ENCODE measurements around the gene SLC25A46.
"Not testable (repeated sequence)": the region's sequence is repeated elsewhere in the genome, so short reads cannot be mapped to it uniquely, and the experiment has no call there.

The SLC25A46 gene

GRCh38 chr5:110726249-110727024 lies 12.4 kb upstream of the SLC25A46 start, which contains the start of gene TMEM232:
Gene TMEM232 (minus strand): TSS chr5:110726671. CDS start chr5:110667352, 59,319 bp downstream.
- peaks cover 2% of the 10 kb centered on the region; the same call in 1 of the 2 replicates for H3K9me3 ChIP-seq (ENCODE audit: control insufficient read depth, insufficient read depth, low read depth, low read length)
- no peak within 1 kb of the TSS for H3K27ac ChIP-seq (ENCODE audit: low read depth, low read length)
- H3K36me3 ChIP-seq (ENCODE audit: control insufficient read depth, insufficient read depth, low read length) = no peaks in the 10 kb centered on the region
- H3K27me3 ChIP-seq (ENCODE audit: control insufficient read depth, insufficient read depth, low read length) = no peaks in the 10 kb centered on the region
- no peaks in the 10 kb centered on the region for H3K4me1 ChIP-seq (ENCODE audit: control insufficient read depth, insufficient read depth, low read length)
- peak within 1 kb of the TSS; percentile 64 for H3K4me3 ChIP-seq (ENCODE audit: low read depth, low read length)
- no peak within 1 kb of the TSS for H3K9ac ChIP-seq (ENCODE audit: low read length)

- H3K27ac ChIP-seq (ENCODE audit: low read depth, low read length) = no peak overlapping the region
- H3K4me3 ChIP-seq (ENCODE audit: low read depth, low read length) = peak overlapping the region; percentile 64
- no peak overlapping the region for H3K9ac ChIP-seq (ENCODE audit: low read length)
- no peaks in the 10 kb centered on the region for H3K36me3 ChIP-seq (ENCODE audit: control insufficient read depth, insufficient read depth, low read length)
- peaks cover 3% of the 10 kb centered on the region; the same call in 1 of the 2 replicates for H3K9me3 ChIP-seq (ENCODE audit: control insufficient read depth, insufficient read depth, low read depth, low read length)
- H3K27me3 ChIP-seq (ENCODE audit: control insufficient read depth, insufficient read depth, low read length) = no peaks in the 10 kb centered on the region
- no peaks in the 10 kb centered on the region for H3K4me1 ChIP-seq (ENCODE audit: control insufficient read depth, insufficient read depth, low read length)
Measured at GRCh38 chr5:110727025-110727314, 11.8 kb upstream of the SLC25A46 start.

DNA sequence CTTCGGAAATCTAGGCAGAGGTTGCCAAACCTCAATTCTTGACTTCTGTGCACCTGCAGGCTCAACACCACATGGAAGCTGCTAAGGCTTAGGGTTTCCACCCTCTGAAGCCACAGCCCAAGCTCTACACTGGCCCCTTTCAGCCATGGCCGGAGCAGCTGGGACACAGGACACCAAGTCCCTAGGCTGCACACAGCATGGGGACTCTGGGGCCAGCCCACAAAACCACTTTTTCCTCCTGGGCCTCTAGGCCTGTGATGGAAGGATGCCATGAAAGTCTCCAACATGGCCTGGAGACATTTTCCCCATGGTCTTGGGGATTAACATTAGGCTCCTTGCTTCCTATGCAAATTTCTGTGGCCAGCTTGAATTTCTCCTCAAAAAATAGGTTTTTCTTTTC lies 7.3 kb upstream of the SLC25A46 start:
- not testable (repeated sequence) for H3K4me3 ChIP-seq (ENCODE audit: low read depth, low read length); H3K27me3 ChIP-seq (ENCODE audit: control insufficient read depth, insufficient read depth, low read length); H3K27ac ChIP-seq (ENCODE audit: low read depth, low read length); H3K4me1 ChIP-seq (ENCODE audit: control insufficient read depth, insufficient read depth, low read length); H3K9me3 ChIP-seq (ENCODE audit: control insufficient read depth, insufficient read depth, low read depth, low read length); H3K9ac ChIP-seq (ENCODE audit: low read length); H3K36me3 ChIP-seq (ENCODE audit: control insufficient read depth, insufficient read depth, low read length)

DNA sequence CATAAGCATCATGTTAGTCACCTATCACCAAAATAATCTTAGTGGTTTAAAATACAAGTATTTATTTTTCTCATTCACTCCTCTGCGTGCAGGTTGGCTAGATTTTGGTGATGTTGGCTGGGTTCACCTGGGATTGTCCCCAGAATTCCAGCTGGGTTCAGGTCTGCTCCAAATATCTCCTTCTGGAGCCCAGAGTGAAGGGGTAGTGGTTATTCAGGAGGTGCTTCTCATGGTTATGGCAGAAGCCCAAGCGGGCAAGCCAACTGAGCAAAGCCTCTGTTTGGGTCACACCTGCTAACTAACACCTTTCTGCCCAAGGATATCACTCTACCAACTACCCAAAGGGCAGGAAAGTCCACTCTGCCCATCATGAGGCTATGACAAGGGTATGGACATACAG lies 4.7 kb upstream of the SLC25A46 start:
- no peak overlapping the region for H3K4me3 ChIP-seq (ENCODE audit: low read depth, low read length)
- H3K9ac ChIP-seq (ENCODE audit: low read length) = no peak overlapping the region
- H3K36me3 ChIP-seq (ENCODE audit: control insufficient read depth, insufficient read depth, low read length) = no peaks in the 10 kb centered on the region
- peaks cover 3% of the 10 kb centered on the region; the same call in 1 of the 2 replicates for H3K9me3 ChIP-seq (ENCODE audit: control insufficient read depth, insufficient read depth, low read depth, low read length)
- no peaks in the 10 kb centered on the region for H3K27me3 ChIP-seq (ENCODE audit: control insufficient read depth, insufficient read depth, low read length)
- no peak overlapping the region for H3K27ac ChIP-seq (ENCODE audit: low read depth, low read length)
- no peaks in the 10 kb centered on the region for H3K4me1 ChIP-seq (ENCODE audit: control insufficient read depth, insufficient read depth, low read length)

- Histone ChIP-seq H3K9ac (ENCODE audit: low read length) (no peak overlapping the region), H3K4me1 (ENCODE audit: control insufficient read depth, insufficient read depth, low read length) (no peaks in the 10 kb centered on the region), H3K9me3 (ENCODE audit: control insufficient read depth, insufficient read depth, low read depth, low read length) (peaks cover 3% of the 10 kb centered on the region; the same call in 1 of the 2 replicates), H3K27me3 (ENCODE audit: control insufficient read depth, insufficient read depth, low read length) (no peaks in the 10 kb centered on the region), H3K36me3 (ENCODE audit: control insufficient read depth, insufficient read depth, low read length) (no peaks in the 10 kb centered on the region), H3K4me3 (ENCODE audit: low read depth, low read length) (no peak overlapping the region), H3K27ac (ENCODE audit: low read depth, low read length) (no peak overlapping the region)
Measured at GRCh38 chr5:110735556-110735955, 3.3 kb upstream of the SLC25A46 start.

- H3K36me3 ChIP-seq (ENCODE audit: control insufficient read depth, insufficient read depth, low read length) = no peaks in the 10 kb centered on the region
- no peaks in the 10 kb centered on the region for H3K9me3 ChIP-seq (ENCODE audit: control insufficient read depth, insufficient read depth, low read depth, low read length)
- H3K4me1 ChIP-seq (ENCODE audit: control insufficient read depth, insufficient read depth, low read length) = no peaks in the 10 kb centered on the region
- no peak overlapping the region for H3K4me3 ChIP-seq (ENCODE audit: low read depth, low read length)
- H3K27me3 ChIP-seq (ENCODE audit: control insufficient read depth, insufficient read depth, low read length) = no peaks in the 10 kb centered on the region
- H3K27ac ChIP-seq (ENCODE audit: low read depth, low read length) = no peak overlapping the region
- no peak overlapping the region for H3K9ac ChIP-seq (ENCODE audit: low read length)
Measured at GRCh38 chr5:110736753-110737152, 2.1 kb upstream of the SLC25A46 start.

- Histone ChIP-seq H3K9me3 (ENCODE audit: control insufficient read depth, insufficient read depth, low read depth, low read length) (no peaks in the 10 kb centered on the region), H3K27ac (ENCODE audit: low read depth, low read length) (no peak overlapping the region), H3K36me3 (ENCODE audit: control insufficient read depth, insufficient read depth, low read length) (no peaks in the 10 kb centered on the region), H3K4me1 (ENCODE audit: control insufficient read depth, insufficient read depth, low read length) (no peaks in the 10 kb centered on the region), H3K4me3 (ENCODE audit: low read depth, low read length) (peak overlapping the region; percentile 97), H3K9ac (ENCODE audit: low read length) (peak overlapping the region; percentile 41), H3K27me3 (ENCODE audit: control insufficient read depth, insufficient read depth, low read length) (no peaks in the 10 kb centered on the region)
Measured at GRCh38 chr5:110738503-110738811, 350 bp upstream of the SLC25A46 start.

- no peaks in the 10 kb centered on the region for H3K9me3 ChIP-seq (ENCODE audit: control insufficient read depth, insufficient read depth, low read depth, low read length)
- H3K4me1 ChIP-seq (ENCODE audit: control insufficient read depth, insufficient read depth, low read length) = no peaks in the 10 kb centered on the region
- H3K9ac ChIP-seq (ENCODE audit: low read length) = no peak overlapping the region
- H3K4me3 ChIP-seq (ENCODE audit: low read depth, low read length) = no peak overlapping the region
- H3K36me3 ChIP-seq (ENCODE audit: control insufficient read depth, insufficient read depth, low read length) = peaks cover 19% of the 10 kb centered on the region
- H3K27me3 ChIP-seq (ENCODE audit: control insufficient read depth, insufficient read depth, low read length) = no peaks in the 10 kb centered on the region
- H3K27ac ChIP-seq (ENCODE audit: low read depth, low read length) = no peak overlapping the region
Measured at GRCh38 chr5:110751902-110752762, 13.3 kb downstream of the SLC25A46 start.

GRCh38 chr5:110752953-110753352 lies 14.1 kb downstream of the SLC25A46 start:
- peaks cover 16% of the 10 kb centered on the region for H3K36me3 ChIP-seq (ENCODE audit: control insufficient read depth, insufficient read depth, low read length)
- no peaks in the 10 kb centered on the region for H3K9me3 ChIP-seq (ENCODE audit: control insufficient read depth, insufficient read depth, low read depth, low read length)
- H3K4me1 ChIP-seq (ENCODE audit: control insufficient read depth, insufficient read depth, low read length) = no peaks in the 10 kb centered on the region
- H3K9ac ChIP-seq (ENCODE audit: low read length) = no peak overlapping the region
- H3K27me3 ChIP-seq (ENCODE audit: control insufficient read depth, insufficient read depth, low read length) = no peaks in the 10 kb centered on the region
- H3K27ac ChIP-seq (ENCODE audit: low read depth, low read length) = no peak overlapping the region
- H3K4me3 ChIP-seq (ENCODE audit: low read depth, low read length) = no peak overlapping the region

DNA sequence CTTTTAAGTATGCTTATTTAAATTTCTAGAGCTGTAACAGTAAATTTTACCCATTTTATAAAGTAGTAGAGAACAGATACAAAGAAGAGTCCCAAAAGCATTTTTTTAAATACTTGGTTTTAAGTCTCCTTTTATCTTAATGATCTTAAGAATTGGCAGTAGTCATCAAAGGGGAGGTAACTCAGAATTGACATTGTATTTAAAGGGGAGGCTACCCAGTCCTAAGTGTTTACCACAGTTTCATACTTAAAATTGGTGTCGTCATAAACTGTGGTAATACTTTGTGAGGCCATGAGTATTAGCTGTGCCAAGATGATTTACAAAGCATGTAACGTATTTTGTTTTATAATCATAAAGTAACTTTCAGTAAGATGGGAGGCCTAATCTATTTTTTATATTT lies 14.8 kb downstream of the SLC25A46 start:
- H3K36me3 ChIP-seq (ENCODE audit: control insufficient read depth, insufficient read depth, low read length) = peaks cover 10% of the 10 kb centered on the region

DNA sequence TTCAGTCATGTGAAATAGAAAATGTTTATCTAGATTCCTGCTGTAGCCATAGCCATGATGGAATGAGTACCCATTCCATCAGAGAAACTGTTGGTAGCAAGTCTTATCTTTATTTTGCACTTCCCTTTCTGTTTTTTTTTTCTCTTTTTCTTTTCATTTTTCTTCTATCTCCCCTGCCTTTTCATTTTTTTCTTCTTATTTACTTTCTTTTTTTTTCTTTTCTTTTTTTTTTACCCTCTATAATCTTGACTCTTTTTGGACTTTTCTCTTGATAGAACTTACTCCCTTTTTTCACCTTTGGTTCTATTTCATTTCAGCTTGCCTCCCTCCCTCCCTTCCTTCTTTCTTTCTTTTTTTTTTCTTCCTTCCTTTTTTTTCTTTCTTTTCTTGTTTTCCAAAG lies 15.4 kb downstream of the SLC25A46 start:
- H3K4me3 ChIP-seq (ENCODE audit: low read depth, low read length) = no peak overlapping the region
- H3K36me3 ChIP-seq (ENCODE audit: control insufficient read depth, insufficient read depth, low read length) = peaks cover 9% of the 10 kb centered on the region
- H3K27ac ChIP-seq (ENCODE audit: low read depth, low read length) = no peak overlapping the region
- H3K9ac ChIP-seq (ENCODE audit: low read length) = no peak overlapping the region
- no peaks in the 10 kb centered on the region for H3K9me3 ChIP-seq (ENCODE audit: control insufficient read depth, insufficient read depth, low read depth, low read length)
- H3K27me3 ChIP-seq (ENCODE audit: control insufficient read depth, insufficient read depth, low read length) = no peaks in the 10 kb centered on the region
- H3K4me1 ChIP-seq (ENCODE audit: control insufficient read depth, insufficient read depth, low read length) = no peaks in the 10 kb centered on the region

More for the DNA sequence above, 14.8 kb downstream of the SLC25A46 start:
- no peaks in the 10 kb centered on the region for H3K9me3 ChIP-seq (ENCODE audit: control insufficient read depth, insufficient read depth, low read depth, low read length)
- H3K27me3 ChIP-seq (ENCODE audit: control insufficient read depth, insufficient read depth, low read length) = no peaks in the 10 kb centered on the region
- H3K27ac ChIP-seq (ENCODE audit: low read depth, low read length) = no peak overlapping the region
- no peak overlapping the region for H3K9ac ChIP-seq (ENCODE audit: low read length)
- no peaks in the 10 kb centered on the region for H3K4me1 ChIP-seq (ENCODE audit: control insufficient read depth, insufficient read depth, low read length)
- H3K4me3 ChIP-seq (ENCODE audit: low read depth, low read length) = no peak overlapping the region

All from HUES6 (cell line).